ENCODE results near the gene CCDC169.

The CCDC169 gene

DNA sequence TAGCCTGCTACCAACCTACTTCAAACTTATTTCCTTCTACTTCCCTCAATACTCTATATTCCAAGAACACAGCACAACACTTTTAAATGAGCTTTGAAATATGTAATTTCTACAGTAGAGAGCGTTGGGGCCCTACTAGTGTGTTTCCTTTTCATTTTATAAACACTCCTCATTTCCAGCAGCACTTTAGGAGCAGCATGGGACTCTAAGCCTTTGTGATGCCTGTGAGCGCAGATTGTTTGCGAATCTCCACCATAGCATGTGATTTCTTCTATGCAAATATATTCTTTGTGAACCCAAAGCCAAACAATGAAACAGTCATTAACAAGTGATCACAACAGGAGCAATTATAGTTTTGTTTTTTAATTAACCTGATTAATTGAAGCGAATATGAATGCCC lies 86.9 kb downstream of the CCDC169 start:
- no peak overlapping the region for H3K9ac ChIP-seq (ENCODE audit: low read depth in 1 of 2, low read length in 2 of 2)
- no peaks in the 10 kb centered on the region for H3K9me3 ChIP-seq (ENCODE audit: control insufficient read depth in 2 of 2, low read length in 2 of 2)
- no peaks in the 10 kb centered on the region for H3K27me3 ChIP-seq (ENCODE audit: control insufficient read depth in 2 of 2, insufficient read depth in 2 of 2, low read length in 2 of 2)
- no peak overlapping the region for H3K27ac ChIP-seq (ENCODE audit: low read depth in 2 of 2, low read length in 2 of 2)
- H3K36me3 ChIP-seq (ENCODE audit: control insufficient read depth in 2 of 2, insufficient read depth in 2 of 2, low read length in 2 of 2): no peaks in the 10 kb centered on the region
- H3K4me1 ChIP-seq (ENCODE audit: control insufficient read depth in 2 of 2, insufficient read depth in 2 of 2, low read length in 2 of 2): no peaks in the 10 kb centered on the region
- H3K4me3 ChIP-seq (ENCODE audit: low read length in 2 of 2): no peak overlapping the region

DNA sequence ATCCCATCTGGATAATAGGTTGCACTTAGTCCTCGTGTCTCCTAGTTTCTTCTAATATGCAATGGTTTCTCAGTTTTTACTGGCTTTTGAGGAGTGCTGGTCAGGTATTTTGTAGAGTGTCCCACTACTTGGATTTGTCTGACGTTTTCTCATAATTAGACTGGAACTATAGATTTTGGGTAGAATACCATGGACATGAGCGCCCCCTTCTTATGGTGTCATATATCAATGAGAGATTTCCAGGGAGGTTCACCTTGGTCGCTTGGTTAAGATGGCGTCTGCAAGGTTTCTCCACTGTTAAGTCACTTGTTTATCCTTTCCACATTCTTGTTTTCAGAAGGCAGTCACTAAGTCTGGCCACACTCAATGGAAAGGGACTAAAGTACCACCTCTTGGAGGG lies 89.9 kb downstream of the CCDC169 start:
- no peaks in the 10 kb centered on the region for H3K36me3 ChIP-seq (ENCODE audit: control insufficient read depth in 2 of 2, insufficient read depth in 2 of 2, low read length in 2 of 2)

DNA sequence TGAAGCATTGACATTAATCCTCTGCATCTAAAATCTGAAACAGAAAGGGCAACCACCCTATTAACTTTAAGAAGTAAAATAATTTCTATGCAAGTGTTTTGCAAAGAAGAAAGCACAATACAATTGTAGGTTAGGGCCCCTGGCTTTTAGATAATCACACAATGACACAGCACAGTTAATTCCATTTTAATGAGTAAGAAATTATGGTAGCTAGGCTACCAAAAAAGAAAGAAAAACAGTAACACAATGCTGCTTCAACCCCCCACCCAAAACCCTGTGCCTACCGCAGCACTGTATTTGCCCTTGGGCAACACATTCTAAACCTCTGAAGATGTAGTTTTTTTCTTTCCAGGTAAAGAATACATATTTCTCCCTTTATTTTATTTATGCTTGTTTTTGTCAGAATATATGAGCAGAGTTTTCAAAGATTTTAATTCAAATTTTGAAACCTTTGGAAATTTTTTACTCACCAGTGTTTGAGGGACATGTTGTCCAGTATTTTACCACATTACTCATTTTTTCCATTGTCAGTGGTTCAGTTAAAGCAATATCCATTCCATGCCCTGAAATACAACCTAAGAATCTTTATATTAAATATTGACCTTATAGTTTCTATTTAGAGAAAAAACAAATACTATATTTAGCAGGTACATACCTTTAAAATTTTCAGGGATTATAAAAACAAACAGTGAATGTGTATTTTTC lies 104.3 kb downstream of the CCDC169 start:
- H3K4me3 ChIP-seq (ENCODE audit: low read length in 2 of 2): no peak overlapping the region
- no peak overlapping the region for H3K27ac ChIP-seq (ENCODE audit: low read depth in 2 of 2, low read length in 2 of 2)
- no peaks in the 10 kb centered on the region for H3K36me3 ChIP-seq (ENCODE audit: control insufficient read depth in 2 of 2, insufficient read depth in 2 of 2, low read length in 2 of 2)
- no peaks in the 10 kb centered on the region for H3K4me1 ChIP-seq (ENCODE audit: control insufficient read depth in 2 of 2, insufficient read depth in 2 of 2, low read length in 2 of 2)
- H3K9ac ChIP-seq (ENCODE audit: low read depth in 1 of 2, low read length in 2 of 2): no peak overlapping the region
- no peaks in the 10 kb centered on the region for H3K9me3 ChIP-seq (ENCODE audit: control insufficient read depth in 2 of 2, low read length in 2 of 2)
- no peaks in the 10 kb centered on the region for H3K27me3 ChIP-seq (ENCODE audit: control insufficient read depth in 2 of 2, insufficient read depth in 2 of 2, low read length in 2 of 2)

More for the DNA sequence above, 89.9 kb downstream of the CCDC169 start:
- Histone ChIP-seq H3K27ac (ENCODE audit: low read depth in 2 of 2, low read length in 2 of 2) (no peak overlapping the region), H3K9ac (ENCODE audit: low read depth in 1 of 2, low read length in 2 of 2) (no peak overlapping the region), H3K4me1 (ENCODE audit: control insufficient read depth in 2 of 2, insufficient read depth in 2 of 2, low read length in 2 of 2) (no peaks in the 10 kb centered on the region), H3K4me3 (ENCODE audit: low read length in 2 of 2) (no peak overlapping the region), H3K9me3 (ENCODE audit: control insufficient read depth in 2 of 2, low read length in 2 of 2) (no peaks in the 10 kb centered on the region), H3K27me3 (ENCODE audit: control insufficient read depth in 2 of 2, insufficient read depth in 2 of 2, low read length in 2 of 2) (no peaks in the 10 kb centered on the region)

DNA sequence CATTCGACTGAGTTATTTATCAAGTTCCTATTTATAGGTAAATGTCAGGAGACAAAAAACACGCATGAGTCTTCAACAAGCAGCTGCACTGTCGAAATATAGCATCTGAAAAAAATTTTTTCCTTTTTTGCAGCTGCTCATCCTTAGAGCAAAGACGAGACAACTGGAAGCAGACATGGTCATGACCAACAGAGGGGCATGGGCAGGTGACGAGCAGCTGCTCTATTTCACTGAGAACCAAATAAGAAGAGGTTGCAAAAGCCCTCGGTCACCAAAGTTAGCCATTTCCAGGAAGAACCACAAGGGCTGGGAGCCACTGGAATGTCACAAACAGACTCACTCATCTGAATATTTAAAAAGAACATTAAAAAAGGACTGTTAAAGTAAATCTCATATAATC lies 105.4 kb downstream of the CCDC169 start:
- Histone ChIP-seq H3K27me3 (ENCODE audit: control insufficient read depth in 2 of 2, insufficient read depth in 2 of 2, low read length in 2 of 2) (no peaks in the 10 kb centered on the region), H3K4me3 (ENCODE audit: low read length in 2 of 2) (no peak overlapping the region), H3K4me1 (ENCODE audit: control insufficient read depth in 2 of 2, insufficient read depth in 2 of 2, low read length in 2 of 2) (no peaks in the 10 kb centered on the region), H3K9me3 (ENCODE audit: control insufficient read depth in 2 of 2, low read length in 2 of 2) (no peaks in the 10 kb centered on the region), H3K9ac (ENCODE audit: low read depth in 1 of 2, low read length in 2 of 2) (no peak overlapping the region), H3K36me3 (ENCODE audit: control insufficient read depth in 2 of 2, insufficient read depth in 2 of 2, low read length in 2 of 2) (no peaks in the 10 kb centered on the region), H3K27ac (ENCODE audit: low read depth in 2 of 2, low read length in 2 of 2) (no peak overlapping the region)

DNA sequence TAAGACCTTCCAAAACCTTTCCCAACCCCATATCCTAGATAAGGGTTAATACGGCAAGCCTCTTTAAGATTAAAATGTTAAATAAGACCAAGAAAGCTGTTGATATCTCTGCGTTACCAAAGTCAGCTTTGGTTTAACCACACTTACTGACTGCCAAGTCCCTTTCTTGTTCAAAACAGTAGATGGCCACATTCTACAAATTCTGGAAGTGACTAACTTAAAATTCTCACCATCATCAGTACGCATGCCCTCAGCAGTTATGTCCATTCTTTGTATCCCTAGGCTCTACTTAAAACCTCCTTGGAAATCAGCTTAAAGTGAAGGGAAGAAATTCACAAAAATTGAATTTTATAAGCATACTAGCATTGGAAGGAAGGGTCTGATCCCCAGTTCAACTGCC lies 106.8 kb downstream of the CCDC169 start:
- Histone ChIP-seq H3K36me3 (ENCODE audit: control insufficient read depth in 2 of 2, insufficient read depth in 2 of 2, low read length in 2 of 2) (no peaks in the 10 kb centered on the region), H3K27me3 (ENCODE audit: control insufficient read depth in 2 of 2, insufficient read depth in 2 of 2, low read length in 2 of 2) (no peaks in the 10 kb centered on the region), H3K9me3 (ENCODE audit: control insufficient read depth in 2 of 2, low read length in 2 of 2) (no peaks in the 10 kb centered on the region), H3K4me1 (ENCODE audit: control insufficient read depth in 2 of 2, insufficient read depth in 2 of 2, low read length in 2 of 2) (no peaks in the 10 kb centered on the region), H3K9ac (ENCODE audit: low read depth in 1 of 2, low read length in 2 of 2) (no peak overlapping the region), H3K27ac (ENCODE audit: low read depth in 2 of 2, low read length in 2 of 2) (no peak overlapping the region), H3K4me3 (ENCODE audit: low read length in 2 of 2) (no peak overlapping the region)

DNA sequence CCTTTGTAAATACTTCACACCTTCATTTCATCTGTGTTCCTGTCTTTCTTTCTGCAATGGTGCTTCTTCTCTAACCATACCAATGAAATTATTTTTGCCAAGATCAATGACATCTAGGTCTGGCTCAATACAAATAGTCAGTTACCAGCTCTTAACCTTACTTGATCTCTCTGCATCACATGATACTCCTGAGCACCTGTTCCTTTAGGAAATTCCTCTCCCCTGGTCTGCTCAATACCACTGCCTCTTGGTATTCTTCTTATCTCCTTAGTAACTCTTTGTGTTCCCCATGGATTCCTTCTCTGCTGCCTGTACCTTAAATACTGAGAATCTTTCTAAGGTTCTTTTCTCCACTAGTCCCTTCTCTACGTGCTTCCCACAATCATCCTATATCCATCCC lies 109.2 kb downstream of the CCDC169 start:
- no peaks in the 10 kb centered on the region for H3K9me3 ChIP-seq (ENCODE audit: control insufficient read depth in 2 of 2, low read length in 2 of 2)
- H3K4me1 ChIP-seq (ENCODE audit: control insufficient read depth in 2 of 2, insufficient read depth in 2 of 2, low read length in 2 of 2): no peaks in the 10 kb centered on the region
- H3K9ac ChIP-seq (ENCODE audit: low read depth in 1 of 2, low read length in 2 of 2): no peak overlapping the region
- no peak overlapping the region for H3K27ac ChIP-seq (ENCODE audit: low read depth in 2 of 2, low read length in 2 of 2)
- no peak overlapping the region for H3K4me3 ChIP-seq (ENCODE audit: low read length in 2 of 2)
- no peaks in the 10 kb centered on the region for H3K36me3 ChIP-seq (ENCODE audit: control insufficient read depth in 2 of 2, insufficient read depth in 2 of 2, low read length in 2 of 2)
- H3K27me3 ChIP-seq (ENCODE audit: control insufficient read depth in 2 of 2, insufficient read depth in 2 of 2, low read length in 2 of 2): no peaks in the 10 kb centered on the region

DNA sequence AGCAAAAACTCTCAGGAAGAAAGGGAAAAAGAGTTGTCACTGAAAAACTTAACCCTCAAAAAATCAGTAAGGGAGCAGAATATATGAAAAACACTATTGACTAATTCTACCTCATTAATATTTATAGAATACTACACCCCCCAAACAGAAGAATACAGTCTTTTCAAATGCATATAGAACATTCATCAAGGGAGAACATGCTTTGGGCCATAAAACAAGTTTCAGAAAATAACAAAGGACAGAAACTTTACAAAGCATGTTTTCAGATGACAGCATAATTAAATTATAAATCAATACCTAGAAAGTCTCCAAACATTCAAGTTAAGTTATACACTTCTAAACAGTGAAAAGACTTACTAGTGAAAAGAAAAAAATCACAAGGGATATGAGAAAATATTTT lies 113.7 kb downstream of the CCDC169 start:
- Histone ChIP-seq H3K27ac (ENCODE audit: low read depth in 2 of 2, low read length in 2 of 2) (no peak overlapping the region), H3K4me1 (ENCODE audit: control insufficient read depth in 2 of 2, insufficient read depth in 2 of 2, low read length in 2 of 2) (no peaks in the 10 kb centered on the region), H3K4me3 (ENCODE audit: low read length in 2 of 2) (no peak overlapping the region), H3K27me3 (ENCODE audit: control insufficient read depth in 2 of 2, insufficient read depth in 2 of 2, low read length in 2 of 2) (no peaks in the 10 kb centered on the region), H3K9ac (ENCODE audit: low read depth in 1 of 2, low read length in 2 of 2) (no peak overlapping the region), H3K9me3 (ENCODE audit: control insufficient read depth in 2 of 2, low read length in 2 of 2) (no peaks in the 10 kb centered on the region), H3K36me3 (ENCODE audit: control insufficient read depth in 2 of 2, insufficient read depth in 2 of 2, low read length in 2 of 2) (no peaks in the 10 kb centered on the region)
